Measurements from ENCODE around the gene TMEM263. TPM values are rescaled to one million over a fixed set of nuclear protein-coding genes. Genes with fewer than 3 reads are reported as not detected.

Gene TMEM263
- total and polyA plus RNA-seq, 9 of the 15 experiments (the other 6 are each of a cell fraction or from before 2014, with no cell fraction given): 12.6 to 36.7 (median 24.4) TPM

DNA sequence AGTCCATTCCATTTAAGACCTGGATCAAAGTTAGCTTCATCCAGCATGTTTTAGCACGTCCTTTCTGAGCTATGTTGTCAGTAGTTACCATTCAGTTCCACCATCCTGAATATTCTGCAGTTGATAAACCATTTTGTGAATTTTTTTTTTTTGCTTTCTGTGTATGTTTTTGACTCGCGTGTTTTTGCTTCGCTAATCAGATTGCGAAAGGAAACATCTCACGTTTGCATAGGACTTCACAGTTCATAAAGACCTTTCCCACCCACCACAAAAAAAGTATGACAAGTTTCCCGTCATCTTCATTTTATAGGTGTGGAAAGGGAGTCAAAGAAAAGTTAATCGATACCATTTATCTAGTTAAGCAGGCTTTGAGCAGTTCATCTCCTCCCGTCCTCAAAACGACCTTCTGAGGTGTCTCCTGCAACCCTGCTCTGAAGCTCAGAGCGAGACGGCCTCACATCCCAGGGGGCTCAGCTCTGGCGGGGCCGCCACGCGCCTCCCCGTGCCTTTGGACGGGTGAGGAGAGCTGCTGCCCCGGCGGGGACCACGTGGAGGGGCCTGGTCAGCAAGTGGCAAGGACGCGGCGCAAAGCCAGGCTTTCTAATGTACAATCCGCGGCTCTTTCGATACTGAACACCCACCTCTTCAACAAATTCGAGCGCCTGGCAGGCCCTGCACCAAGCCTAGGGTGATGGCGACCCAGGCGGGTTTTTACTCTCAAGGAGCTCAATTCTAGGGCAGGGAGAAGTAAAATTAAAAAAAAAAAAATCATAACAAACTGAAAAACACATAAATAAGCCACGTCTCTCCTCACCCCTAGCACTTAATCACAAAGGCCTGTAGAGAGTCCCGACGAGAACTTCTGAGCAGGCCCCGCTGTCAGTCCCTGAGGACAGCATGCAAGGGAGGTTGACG lies 988 bp upstream of the TMEM263 start (continued):
- TF ChIP-seq ZBTB1 (CRISPR knock-in tag; IDR thresholded peaks at IDR 0.05; ENCODE audit: borderline replicate concordance, low read depth): no peak; the same call in 1 of the 2 replicates
- no peak for TF ChIP-seq NCOR1 (IDR thresholded peaks at IDR 0.05)
- no peak for TF ChIP-seq IRF9 (tag; IDR thresholded peaks at IDR 0.05)
- TF ChIP-seq ZNF764 (CRISPR knock-in tag; IDR thresholded peaks at IDR 0.05; ENCODE audit: low read depth): no peak
- TF ChIP-seq ZNF551 (CRISPR knock-in tag; IDR thresholded peaks at IDR 0.05): no peak
- no peak for TF ChIP-seq ZBTB8A (IDR thresholded peaks at IDR 0.05; ENCODE audit: partially characterized antibody)
- no peak for TF ChIP-seq COPS2 (conservative IDR thresholded peaks at IDR 0.05)
- no peak for TF ChIP-seq RBM17 (IDR thresholded peaks at IDR 0.05; ENCODE audit: borderline replicate concordance, low read depth, low read length)
- no peak for TF ChIP-seq ZNF398 (CRISPR knock-in tag; IDR thresholded peaks at IDR 0.05)
- TF ChIP-seq ZNF140 (CRISPR knock-in tag; IDR thresholded peaks at IDR 0.05): no peak
- no peak for TF ChIP-seq ZNF586 (CRISPR knock-in tag; conservative IDR thresholded peaks at IDR 0.05)
- TF ChIP-seq RFX1 (IDR thresholded peaks at IDR 0.05): peak; percentile 14; the same call in 1 of the 2 replicates
- no peak for TF ChIP-seq ZBTB12 (CRISPR knock-in tag; IDR thresholded peaks at IDR 0.05)
- TF ChIP-seq GTF2F1 (IDR thresholded peaks at IDR 0.05; ENCODE audit: low read depth, low read length): no peak
